Measurements from ENCODE around the gene HMGCS2. TPM values are rescaled to one million over a fixed set of nuclear protein-coding genes. Genes with fewer than 3 reads are reported as not detected.

The HMGCS2 gene
- total RNA-seq, 1 experiment from 2014 or later = not detected

- H3K4me1 ChIP-seq (replicated peaks; ENCODE audit: insufficient read depth) = no peaks in the 10 kb centered on the region
- no peak for DNase-seq
- intact Hi-C loops (cut with micrococcal nuclease; ENCODE audit: unreplicated experiment) = loop anchor here (5.0 to 10.0 kb wide), 2 partner anchors 129 to 204 kb away; no protein-coding TSS in a partner anchor
- H3K4me3 ChIP-seq = no peak overlapping the region
- no peaks in the 10 kb centered on the region for H3K79me2 ChIP-seq (ENCODE audit: low read depth)
- H3K9me3 ChIP-seq (ENCODE audit: insufficient read depth, low read depth) = no peaks in the 10 kb centered on the region
- H3K27me3 ChIP-seq (ENCODE audit: insufficient read depth, low read depth) = no peaks in the 10 kb centered on the region
- POLR2A ChIA-PET (ENCODE audit: unreplicated experiment) = no interaction called here
- no TSS peak for BruUV-seq (replicated peaks)
- TF ChIP-seq CTCF (conservative IDR thresholded peaks at IDR 0.05) (no peak), EZH2 (IDR thresholded peaks at IDR 0.05; ENCODE audit: low read depth) (no peak)
- no peaks in the 10 kb centered on the region for H3K9me2 ChIP-seq (ENCODE audit: insufficient read depth)
- no peak overlapping the region for H3K27ac ChIP-seq
- no peak overlapping the region for H2AFZ ChIP-seq
- H4K20me1 ChIP-seq (ENCODE audit: insufficient read depth) = peaks cover 40% of the 10 kb centered on the region
- peaks cover 39% of the 10 kb centered on the region for H3K36me3 ChIP-seq (ENCODE audit: low read depth)
- CTCF ChIA-PET = no interaction called here
- no peak overlapping the region for H3K4me2 ChIP-seq
- peaks cover 52% of the 10 kb centered on the region; the same call in 1 of the 2 replicates for H3F3A ChIP-seq (ENCODE audit: insufficient read depth, low read depth)
These were observed 27.6 kb downstream of the HMGCS2 start for GRCh38 chr1:119740896-119741780.

- Histone ChIP-seq H3F3A (ENCODE audit: insufficient read depth, low read depth) (peaks cover 53% of the 10 kb centered on the region; the same call in 1 of the 2 replicates), H4K20me1 (ENCODE audit: insufficient read depth) (peaks cover 44% of the 10 kb centered on the region), H3K36me3 (ENCODE audit: low read depth) (peaks cover 48% of the 10 kb centered on the region), H3K79me2 (ENCODE audit: low read depth) (no peaks in the 10 kb centered on the region), H3K4me1 (replicated peaks; ENCODE audit: insufficient read depth) (no peaks in the 10 kb centered on the region), H3K4me3 (no peak overlapping the region), H3K27me3 (ENCODE audit: insufficient read depth, low read depth) (no peaks in the 10 kb centered on the region), H3K9me3 (ENCODE audit: insufficient read depth, low read depth) (no peaks in the 10 kb centered on the region), H3K9me2 (ENCODE audit: insufficient read depth) (no peaks in the 10 kb centered on the region), H3K4me2 (no peak overlapping the region), H2AFZ (no peak overlapping the region), H3K27ac (no peak overlapping the region)
- intact Hi-C loops (cut with micrococcal nuclease; ENCODE audit: unreplicated experiment) = loop anchor here (5.0 to 10.0 kb wide), 2 partner anchors 128 to 205 kb away; no protein-coding TSS in a partner anchor
- no TSS peak for BruUV-seq (replicated peaks)
- POLR2A ChIA-PET (ENCODE audit: unreplicated experiment) = no interaction called here
- DNase-seq = no peak
- CTCF ChIA-PET = no interaction called here
- TF ChIP-seq EZH2 (IDR thresholded peaks at IDR 0.05; ENCODE audit: low read depth) (no peak), CTCF (conservative IDR thresholded peaks at IDR 0.05) (no peak)
These were observed 28.4 kb downstream of the HMGCS2 start for GRCh38 chr1:119740261-119740660.

GRCh38 chr1:119739150-119739549, 29.6 kb downstream of the HMGCS2 start:
- ChIA-PET POLR2A (ENCODE audit: unreplicated experiment) (no interaction called here), CTCF (no interaction called here)
- no peak for DNase-seq
- H3K79me2 ChIP-seq (ENCODE audit: low read depth) = no peaks in the 10 kb centered on the region
- TF ChIP-seq EZH2 (IDR thresholded peaks at IDR 0.05; ENCODE audit: low read depth) (no peak), CTCF (conservative IDR thresholded peaks at IDR 0.05) (no peak)
- peaks cover 59% of the 10 kb centered on the region for H3K36me3 ChIP-seq (ENCODE audit: low read depth)
- no peak overlapping the region for H3K4me3 ChIP-seq
- no TSS peak for BruUV-seq (replicated peaks)
- no peaks in the 10 kb centered on the region for H3K27me3 ChIP-seq (ENCODE audit: insufficient read depth, low read depth)
- no peaks in the 10 kb centered on the region for H3K9me2 ChIP-seq (ENCODE audit: insufficient read depth)
- H2AFZ ChIP-seq = no peak overlapping the region
- H3K4me1 ChIP-seq (replicated peaks; ENCODE audit: insufficient read depth) = no peaks in the 10 kb centered on the region
- intact Hi-C loops (cut with micrococcal nuclease; ENCODE audit: unreplicated experiment) = no loop called here
- H3F3A ChIP-seq (ENCODE audit: insufficient read depth, low read depth) = peaks cover 43% of the 10 kb centered on the region; the same call in 1 of the 2 replicates
- no peak overlapping the region for H3K4me2 ChIP-seq
- H4K20me1 ChIP-seq (ENCODE audit: insufficient read depth) = peaks cover 50% of the 10 kb centered on the region
- no peaks in the 10 kb centered on the region for H3K9me3 ChIP-seq (ENCODE audit: insufficient read depth, low read depth)
- no peak overlapping the region for H3K27ac ChIP-seq
